GM12873 (cell line): Measurements from ENCODE around the gene SSUH2.

Experiments
- CTCF ChIP-seq: IDR thresholded peaks from 2 replicates; pipeline ENCODE4 v1.5.1; 2012; ENCODE audit warnings: low read depth, mild to moderate bottlenecking, moderate library complexity, low read length, control low read depth; ENCODE audit not compliant: insufficient read depth; ENCODE audit errors: missing control alignments

The SSUH2 gene

GRCh38 chr3:8667463-8668091 lies 23.0 kb upstream of the SSUH2 start:
- no peak for TF ChIP-seq CTCF

GRCh38 chr3:8665407-8665896 lies 20.9 kb upstream of the SSUH2 start:
- TF ChIP-seq CTCF: no peak

- TF ChIP-seq CTCF: peak; percentile 67
Measured at GRCh38 chr3:8663177-8664061, 18.8 kb upstream of the SSUH2 start.

GRCh38 chr3:8662594-8662993 lies 18.0 kb upstream of the SSUH2 start:
- TF ChIP-seq CTCF: no peak

GRCh38 chr3:8660175-8661118 lies 15.8 kb upstream of the SSUH2 start:
- no peak for TF ChIP-seq CTCF

- no peak for TF ChIP-seq CTCF
Measured at GRCh38 chr3:8659242-8659641, 14.6 kb upstream of the SSUH2 start.
